B cell (primary cell): ENCODE measurements around the gene ADAMTSL1. TPM values are rescaled to one million over a fixed set of nuclear protein-coding genes. Genes with fewer than 3 reads are reported as not detected.

ENCODE experiments used
- ATAC-seq: fragments of 200-7000 bp; cut with Tn5 transposase; one replicate; pipeline ENCODE4 v1.10.0; 2021; ENCODE audit warnings: low read depth, mild to moderate bottlenecking, moderate number of reproducible peaks, moderate library complexity
- CTCF ChIA-PET: fragments of 350-600 bp; sonication (Branson Sonifier 250); formaldehyde crosslinking; loops from one replicate; lab custom pipeline; 2021; ENCODE audit warnings: antibody characterized with exemption, inconsistent platforms; lab: Charles Lee
- POLR2A ChIA-PET: fragments of 350-600 bp; sonication (Branson Sonifier 250); formaldehyde crosslinking; loops from one replicate; lab custom pipeline; 2021; ENCODE audit warnings: antibody characterized with exemption; lab: Charles Lee
- DNase-seq: peaks from one replicate; pipeline ENCODE4 v3.0.0; 2013
- H2AFZ ChIP-seq: 2 replicates; pipeline ENCODE4 v1.6.1; 2012; ENCODE audit warnings: mild to moderate bottlenecking, low read depth, low read length; ENCODE audit not compliant: insufficient read depth, poor library complexity, severe bottlenecking
- H3K27ac ChIP-seq, 2 donors: 1 replicate in 1 of 2; 2 replicates in 1 of 2; pipeline ENCODE4 v1.5.1; 2012 to 2013; ENCODE audit warnings: low read length in 2 of 2, mild to moderate bottlenecking in 2 of 2, moderate library complexity in 1 of 2
- H3K27me3 ChIP-seq, 4 experiments: fragments of 200-600 bp in 1 of 4; sonication (generic) in 1 of 4; replicated peaks in 1 of 4; 1 replicate in 2 of 4; 2 replicates in 2 of 4; pipeline versions ENCODE4 v1.6.1 to v1.7.0; 2013 to 2016; ENCODE audit warnings: low read length in 3 of 4, mild to moderate bottlenecking in 2 of 4, mixed read lengths in 1 of 4, moderate library complexity in 1 of 4; ENCODE audit not compliant: insufficient read depth in 4 of 4, control insufficient read depth in 3 of 4; ENCODE audit errors: control extremely low read depth in 1 of 4
- H3K36me3 ChIP-seq, 2 experiments: replicated peaks in 1 of 2; 1 replicate in 1 of 2; 2 replicates in 1 of 2; pipeline versions ENCODE4 v1.6.1 to v1.7.1; 2013; ENCODE audit warnings: low read length in 1 of 2; ENCODE audit not compliant: insufficient read depth in 2 of 2, control insufficient read depth in 1 of 2; ENCODE audit errors: control extremely low read depth in 1 of 2, extremely low read depth in 1 of 2
- H3K4me1 ChIP-seq, 2 donors: fragments of 200-600 bp in 1 of 2; sonication (generic) in 1 of 2; 1 replicate in 1 of 2; 2 replicates in 1 of 2; pipeline versions ENCODE4 v1.5.1 to v1.6.1; 2013 to 2017; ENCODE audit warnings: low read length in 2 of 2; ENCODE audit not compliant: control insufficient read depth in 2 of 2, insufficient read depth in 2 of 2
- H3K4me2 ChIP-seq: replicated peaks from 2 replicates; pipeline ENCODE3; 2012; ENCODE audit warnings: mild to moderate bottlenecking, low read depth, low read length; ENCODE audit not compliant: poor library complexity, severe bottlenecking
- H3K4me3 ChIP-seq, 5 experiments: fragments of 200-600 bp in 1 of 5; sonication (generic) in 1 of 5; 1 replicate in 3 of 5; 2 replicates in 2 of 5; pipeline versions ENCODE4 v1.5.1 to v1.7.0; 2011 to 2016; ENCODE audit warnings: low read length in 4 of 5, mild to moderate bottlenecking in 4 of 5, low read depth in 2 of 5, control low read depth in 1 of 5, moderate library complexity in 1 of 5; ENCODE audit not compliant: insufficient read depth in 1 of 5; ENCODE audit errors: control extremely low read depth in 1 of 5, extremely low read depth in 1 of 5
- H3K79me2 ChIP-seq: fragments of 200-600 bp; sonication (generic); one replicate; pipeline ENCODE4 v1.6.0; 2016; ENCODE audit warnings: low read length; ENCODE audit not compliant: control insufficient read depth, insufficient read depth
- H3K9ac ChIP-seq: fragments of 200-600 bp; sonication (generic); 2 replicates; pipeline ENCODE4 v1.6.1; 2017; ENCODE audit warnings: mild to moderate bottlenecking, low read length, moderate library complexity
- H3K9me3 ChIP-seq, 3 donors: one replicate each; pipeline versions ENCODE4 v1.6.1 to v1.7.1; 2013; ENCODE audit warnings: low read length in 2 of 3; ENCODE audit not compliant: control insufficient read depth in 2 of 3, insufficient read depth in 1 of 3; ENCODE audit errors: control extremely low read depth in 1 of 3
- H4K20me1 ChIP-seq: 2 replicates; pipeline ENCODE4 v1.6.0; 2012; ENCODE audit warnings: mild to moderate bottlenecking, low read length; ENCODE audit not compliant: insufficient read depth, control insufficient read depth, poor library complexity, severe bottlenecking
- H3K27ac Mint-ChIP-seq: one replicate; pipeline ENCODE4 v1.8.0; 2021; ENCODE audit warnings: mixed read lengths
- H3K27me3 Mint-ChIP-seq: one replicate; pipeline ENCODE4 v1.8.0; 2021; ENCODE audit warnings: mixed read lengths
- H3K4me1 Mint-ChIP-seq: one replicate; pipeline ENCODE4 v1.8.0; 2021; ENCODE audit warnings: mixed read lengths
- H3K4me3 Mint-ChIP-seq: one replicate; pipeline ENCODE4 v1.8.0; 2021; ENCODE audit warnings: mixed read lengths
- H3K9me3 Mint-ChIP-seq: one replicate; pipeline ENCODE4 v1.8.0; 2022; ENCODE audit warnings: mixed read lengths; ENCODE audit not compliant: insufficient read depth
- CTCF ChIP-seq: fragments of 200-600 bp; IDR thresholded peaks from one replicate; pipeline ENCODE4 v1.8.0; 2022; ENCODE audit warnings: antibody characterized with exemption, mild to moderate bottlenecking
- EZH2 ChIP-seq: IDR thresholded peaks from 2 replicates; pipeline ENCODE4 v1.6.1; 2012; ENCODE audit warnings: borderline replicate concordance, low read depth, mild to moderate bottlenecking, moderate library complexity, low read length; ENCODE audit not compliant: insufficient read depth, poor library complexity, severe bottlenecking
- WGBS: methylation state at CpG from one replicate; pipeline ENCODE4 v1.1.5; 2013; ENCODE audit warnings: missing lambda C conversion rate; ENCODE audit not compliant: insufficient coverage; 5-methylcytosine and 5-hydroxymethylcytosine counted together
- intact Hi-C: fragments of 100-400 bp; cut with micrococcal nuclease; formaldehyde crosslinking; loops from one replicate; pipeline ENCODE4 v1.10.0; 2022
- polyA plus RNA-seq: library from polyadenylated mRNA; depleted of rRNA; stranded (reverse); fragments of >200 nt; gene quantifications from 2 replicates; pipeline ENCODE4 v1.2.3, GENCODE V29; 2012
- total RNA-seq, 2 donors: library from RNA; stranded (reverse); fragments of 120-200 nt in 1 of 2; gene quantifications; 1 replicate in 1 of 2; 2 replicates in 1 of 2; pipeline versions ENCODE4 v1.2.3 to v1.2.4, GENCODE V29; 2013 to 2022

Gene ADAMTSL1
- total and polyA plus RNA-seq, 2 donors (not counting 1 experiment from before 2014, with no cell fraction given), result not detected

DNA sequence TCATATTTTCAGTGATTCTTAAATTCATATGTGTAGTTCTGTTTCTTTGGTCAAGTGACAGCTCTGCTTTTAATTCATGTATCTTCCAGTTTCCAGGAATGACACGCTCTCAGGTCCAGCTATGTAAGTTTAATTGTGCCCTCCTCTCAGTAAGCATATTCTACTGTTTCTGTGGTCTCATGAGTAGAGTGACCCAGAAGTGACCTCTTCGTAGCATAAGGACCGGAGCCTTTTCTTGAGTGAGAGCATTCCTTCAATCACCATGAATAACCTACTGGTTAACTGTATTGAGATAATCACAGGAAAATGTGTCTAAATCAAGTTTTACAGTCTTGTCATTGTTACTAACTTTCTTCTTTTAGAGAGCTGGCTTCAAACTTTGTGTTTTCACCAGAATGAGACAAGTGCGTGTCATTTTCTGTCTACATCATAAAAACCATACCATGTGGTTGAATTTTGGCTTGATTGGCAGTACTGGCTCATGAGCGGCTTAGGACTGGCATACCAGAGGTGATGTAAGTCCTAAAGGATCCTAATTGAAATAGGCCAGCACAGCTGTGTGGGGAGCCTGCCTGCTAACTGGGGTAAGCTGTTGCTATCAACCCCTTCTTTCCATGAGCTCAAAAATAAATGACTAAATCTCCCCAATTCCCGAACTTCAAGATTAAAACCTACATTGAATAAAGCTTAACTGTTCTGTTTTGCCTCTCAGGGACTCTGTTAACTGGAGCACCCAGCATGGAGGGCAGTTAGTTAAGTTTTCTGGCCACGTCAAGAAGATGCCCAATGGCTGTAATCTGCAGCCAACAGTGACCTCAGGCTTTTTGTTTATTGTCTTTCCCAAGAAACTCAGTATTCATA is 4.8 kb downstream of the ADAMTSL1 start:
- H2AFZ ChIP-seq, result no peak overlapping the region
- DNase-seq, result no peak
- Mint-ChIP-seq H3K4me3 (no peak overlapping the region), H3K27me3 (peaks cover 16% of the 10 kb centered on the region), H3K4me1 (no peaks in the 10 kb centered on the region), H3K9me3 (no peaks in the 10 kb centered on the region), H3K27ac (no peak overlapping the region)
- H3K9me3 ChIP-seq, result no peaks in the 10 kb centered on the region
- WGBS, result 86% methylated on average over 1 of the region's 7 CpGs
- H3K27me3 ChIP-seq, result no peaks in the 10 kb centered on the region
- TF ChIP-seq CTCF (no peak), EZH2 (no peak)
- H3K27ac ChIP-seq, result no peak overlapping the region
- no peaks in the 10 kb centered on the region for H3K36me3 ChIP-seq
- H3K4me1 ChIP-seq, result no peaks in the 10 kb centered on the region
- H3K79me2 ChIP-seq, result no peaks in the 10 kb centered on the region
- ATAC-seq, result no peak
- no peak overlapping the region for H3K4me3 ChIP-seq
- intact Hi-C loops, result no loop called here
- ChIA-PET POLR2A (no interaction called here), CTCF (no interaction called here)
- no peaks in the 10 kb centered on the region for H4K20me1 ChIP-seq
- no peak overlapping the region for H3K9ac ChIP-seq
- H3K4me2 ChIP-seq, result no peak overlapping the region

DNA sequence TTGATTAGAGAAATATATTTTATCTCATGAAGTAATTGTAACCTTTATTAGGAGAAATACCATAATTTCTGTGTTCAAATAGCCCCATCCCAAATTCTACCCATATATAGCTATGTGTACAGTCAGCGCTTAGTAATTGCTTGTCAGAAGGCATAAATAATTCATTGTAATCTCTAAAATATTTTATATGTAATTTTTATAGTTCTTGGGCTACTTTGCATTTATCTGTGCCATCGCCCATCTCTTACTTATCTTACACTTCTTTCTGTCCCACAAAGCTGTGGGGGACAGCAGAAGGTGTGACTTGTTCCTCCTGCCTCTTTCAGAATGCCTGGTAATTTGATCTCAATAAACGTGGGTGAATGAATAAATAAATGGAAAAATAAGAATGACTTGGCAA is 5.5 kb downstream of the ADAMTSL1 start:
- Histone ChIP-seq H3K27me3 (no peaks in the 10 kb centered on the region), H3K4me2 (no peak overlapping the region), H2AFZ (no peak overlapping the region), H3K79me2 (no peaks in the 10 kb centered on the region), H3K27ac (no peak overlapping the region), H3K9ac (no peak overlapping the region), H3K9me3 (no peaks in the 10 kb centered on the region), H3K36me3 (no peaks in the 10 kb centered on the region), H3K4me3 (no peak overlapping the region), H3K4me1 (no peaks in the 10 kb centered on the region), H4K20me1 (no peaks in the 10 kb centered on the region)
- no peak overlapping the region for H3K4me3 Mint-ChIP-seq
- TF ChIP-seq CTCF (no peak), EZH2 (no peak)
- no peak overlapping the region for H3K27ac Mint-ChIP-seq
- no peaks in the 10 kb centered on the region for H3K4me1 Mint-ChIP-seq
- no peaks in the 10 kb centered on the region for H3K9me3 Mint-ChIP-seq
- POLR2A ChIA-PET, result no interaction called here
- 75% methylated on average over 1 of the region's 3 CpGs for WGBS
- no peak for DNase-seq
- peaks cover 11% of the 10 kb centered on the region for H3K27me3 Mint-ChIP-seq
- intact Hi-C loops, result no loop called here
- CTCF ChIA-PET, result no interaction called here
- no peak for ATAC-seq
